IPS-NIHi11 (cell line): ENCODE measurements around the gene OR6M1.

Source experiments
- DNase-seq: peaks from one replicate; pipeline ENCODE4 v3.0.0; 2012; ENCODE audit warnings: mixed read lengths, low spot score

The OR6M1 gene

GRCh38 chr11:123775289-123775688 is 30.9 kb downstream of the OR6M1 start:
- peak; percentile 59 for DNase-seq

- DNase-seq, result no peak
Observed at GRCh38 chr11:123773959-123774358, 32.2 kb downstream of the OR6M1 start.

- DNase-seq, result no peak
Observed at GRCh38 chr11:123773026-123773425, 33.1 kb downstream of the OR6M1 start.

GRCh38 chr11:123771664-123772063 is 34.5 kb downstream of the OR6M1 start:
- DNase-seq, result no peak

GRCh38 chr11:123770712-123771111 is 35.4 kb downstream of the OR6M1 start:
- DNase-seq, result no peak

- DNase-seq, result no peak
Observed at GRCh38 chr11:123765601-123766000, 40.5 kb downstream of the OR6M1 start.

GRCh38 chr11:123762422-123762821 is 43.7 kb downstream of the OR6M1 start:
- no peak for DNase-seq

GRCh38 chr11:123760894-123761293 is 45.3 kb downstream of the OR6M1 start:
- DNase-seq, result no peak

- no peak for DNase-seq
Observed at GRCh38 chr11:123757976-123758375, 48.2 kb downstream of the OR6M1 start.

- no peak for DNase-seq
Observed at GRCh38 chr11:123755813-123756212, 50.3 kb downstream of the OR6M1 start.
